ENCODE data around the gene DST.

Gene DST

GRCh38 chr6:56535626-56536025 is 107.1 kb downstream of the DST start:
- no peak for DNase-seq (ENCODE audit: low spot score)

DNA sequence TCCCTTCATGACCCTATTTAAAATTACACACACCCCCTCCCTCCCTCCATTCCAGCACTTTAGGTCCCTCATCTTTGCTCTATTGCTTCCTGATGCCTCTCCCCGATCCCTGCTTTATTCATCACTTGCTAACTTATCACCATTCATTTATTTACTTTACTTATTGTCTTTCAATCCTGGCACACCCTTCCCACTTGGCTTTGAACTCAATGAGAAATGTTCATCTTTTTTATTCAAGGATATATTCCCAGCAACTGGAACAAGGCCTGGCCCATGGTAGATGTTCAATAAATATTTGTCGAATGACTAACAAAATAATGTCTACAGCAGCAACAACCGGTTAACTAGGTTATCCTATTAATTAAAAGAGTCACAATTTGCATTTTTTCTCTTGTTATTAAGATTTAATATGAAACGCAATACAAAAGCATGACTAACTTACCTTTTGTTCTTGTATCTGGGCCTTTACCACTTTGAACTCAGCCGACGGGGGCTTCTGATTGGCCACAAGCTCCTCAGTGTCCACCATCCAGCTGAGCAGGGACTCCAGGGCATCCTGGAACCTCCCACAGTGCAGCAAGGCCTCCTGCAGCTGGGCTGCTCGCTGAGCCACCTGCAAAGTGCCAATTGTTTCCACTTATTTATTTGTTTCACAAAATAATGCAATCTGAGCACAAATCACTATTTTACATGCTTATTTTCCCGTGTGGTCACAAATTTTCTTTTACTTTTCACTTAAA is 107.8 kb downstream of the DST start:
- peak; percentile 50 for DNase-seq (ENCODE audit: low spot score)

GRCh38 chr6:56532766-56533551 is 109.7 kb downstream of the DST start:
- DNase-seq (ENCODE audit: low spot score), result no peak

- no peak for DNase-seq (ENCODE audit: low spot score)
Observed at GRCh38 chr6:56531839-56532595, 110.7 kb downstream of the DST start.

DNA sequence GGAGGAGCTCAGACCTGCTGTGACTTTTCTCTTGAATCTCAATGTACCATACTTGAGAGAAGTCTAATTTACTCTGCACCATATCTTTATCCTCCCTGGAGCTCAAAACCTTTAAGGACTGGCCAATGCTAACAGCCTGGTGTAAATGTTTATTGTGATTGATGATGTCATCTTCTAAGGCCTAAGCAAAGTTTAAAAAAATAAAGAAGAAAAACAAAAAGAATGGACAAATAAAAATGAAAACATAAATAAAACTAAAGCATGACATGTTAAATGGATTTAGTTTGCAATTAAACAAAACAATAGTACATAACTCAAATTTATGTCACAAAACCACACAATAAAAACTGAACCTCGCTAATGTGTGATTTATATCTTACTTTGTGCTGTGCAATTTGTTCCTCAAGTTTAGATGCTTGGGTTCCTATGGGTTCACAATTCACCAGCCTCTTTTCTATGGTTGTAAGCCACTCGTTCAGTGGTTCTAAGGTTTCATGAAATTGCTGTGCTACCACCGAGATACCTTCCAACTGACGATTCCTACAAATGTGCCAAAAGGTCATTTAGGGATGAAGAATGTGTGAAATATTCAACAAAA is 113.0 kb downstream of the DST start:
- DNase-seq (ENCODE audit: low spot score), result no peak

- no peak for DNase-seq (ENCODE audit: low spot score)
Observed at GRCh38 chr6:56528412-56528841, 114.3 kb downstream of the DST start.

- DNase-seq (ENCODE audit: low spot score), result no peak
Observed at GRCh38 chr6:56527934-56528333, 114.8 kb downstream of the DST start.

GRCh38 chr6:56526860-56527544 is 115.7 kb downstream of the DST start:
- DNase-seq (ENCODE audit: low spot score), result no peak

DNA sequence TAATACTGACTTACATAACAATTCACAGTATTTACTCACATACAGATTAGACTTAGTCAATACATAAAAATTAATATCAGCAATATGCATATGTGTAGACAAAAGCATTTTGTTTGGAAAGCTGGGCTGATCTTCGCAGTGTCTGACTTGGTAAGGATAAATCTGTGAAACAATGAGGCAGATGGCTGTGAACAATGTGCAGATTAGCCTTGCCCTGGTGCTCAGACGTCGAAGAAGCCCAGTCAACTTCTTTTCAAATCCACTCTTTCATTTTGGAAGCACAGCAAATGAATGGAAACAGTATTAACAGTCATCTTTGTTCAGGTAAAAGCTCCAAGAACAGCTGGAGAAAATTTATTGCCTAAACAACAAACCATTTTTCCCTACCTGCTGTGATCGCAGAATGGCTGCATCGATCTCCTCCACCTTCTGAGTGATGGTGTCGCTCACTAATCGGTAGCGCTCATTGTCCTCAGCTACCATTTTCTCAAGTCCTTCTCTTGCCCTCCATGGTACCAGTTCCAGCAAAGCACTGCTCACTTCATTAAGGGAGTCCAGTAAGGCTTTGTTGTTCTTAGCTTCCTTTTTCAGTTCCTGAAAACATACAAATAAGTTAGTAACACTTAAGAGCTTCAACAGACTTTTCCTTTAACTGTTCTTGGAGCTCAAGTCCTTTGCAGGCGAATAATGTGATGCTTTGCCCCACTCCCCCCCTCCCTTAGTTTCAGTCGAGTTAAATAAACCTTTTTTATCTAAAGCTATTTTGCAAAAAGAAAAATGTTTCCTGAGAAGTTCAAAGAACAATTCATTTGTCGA is 116.5 kb downstream of the DST start:
- no peak for DNase-seq (ENCODE audit: low spot score)

DNA sequence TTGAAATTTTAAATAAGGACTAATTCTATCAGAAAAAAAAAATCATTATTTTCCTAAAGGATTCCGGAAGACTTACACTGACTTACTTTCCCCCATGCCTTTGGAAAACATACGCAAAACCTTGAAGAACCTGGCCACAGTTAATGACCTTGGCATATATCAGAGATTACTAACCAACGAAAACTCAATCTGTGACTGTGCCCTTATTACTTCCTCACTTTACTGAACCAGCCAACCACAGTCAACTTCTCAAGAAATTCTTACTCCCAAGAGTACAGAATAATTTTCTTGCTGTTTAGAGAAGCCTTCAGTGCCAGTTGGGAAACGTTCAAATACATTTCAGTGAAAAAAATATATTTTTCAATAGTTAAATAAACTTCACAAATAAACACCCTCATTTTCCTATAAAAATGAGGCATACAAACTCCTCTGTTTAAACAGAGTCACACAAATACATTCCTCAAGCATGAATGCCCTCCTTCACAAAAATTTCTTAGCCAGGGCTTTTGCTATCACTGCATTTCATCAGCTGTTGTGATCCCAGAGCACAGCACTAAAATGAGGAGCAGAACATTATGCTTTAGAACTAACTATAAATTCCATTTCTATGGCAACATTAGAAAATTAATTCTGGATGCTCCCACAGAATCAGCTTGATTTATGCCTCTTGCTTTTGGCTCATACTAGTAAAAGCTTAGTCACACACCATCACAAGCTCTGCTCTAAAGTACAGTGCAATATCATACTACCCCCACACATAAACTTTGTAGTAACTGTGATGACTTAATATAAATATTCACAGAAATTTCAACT is 117.6 kb downstream of the DST start:
- DNase-seq (ENCODE audit: low spot score), result no peak

- DNase-seq (ENCODE audit: low spot score), result no peak
Observed at GRCh38 chr6:56522495-56523270, 120.0 kb downstream of the DST start.

- DNase-seq (ENCODE audit: low spot score), result no peak
Observed at GRCh38 chr6:56521976-56522375, 120.7 kb downstream of the DST start.

DNA sequence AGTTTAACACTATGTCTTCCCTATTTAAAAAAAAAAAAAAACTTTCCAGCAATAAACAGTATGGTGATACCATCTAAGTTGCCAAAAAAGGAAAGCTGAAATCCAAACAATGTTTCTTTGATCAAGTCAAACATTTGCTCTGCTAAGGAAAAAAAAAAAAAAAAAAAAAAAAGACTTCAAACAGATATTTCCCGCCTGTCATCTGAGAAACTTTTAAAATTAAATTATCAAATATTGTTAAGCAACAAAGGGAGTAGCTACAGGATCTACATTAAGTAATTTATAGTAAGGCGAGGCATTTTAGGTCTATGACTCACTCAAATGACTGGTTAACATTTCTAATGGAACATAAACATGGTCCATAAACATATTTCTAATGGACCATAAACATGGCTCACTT is 121.2 kb downstream of the DST start:
- DNase-seq (ENCODE audit: low spot score), result no peak

DNA sequence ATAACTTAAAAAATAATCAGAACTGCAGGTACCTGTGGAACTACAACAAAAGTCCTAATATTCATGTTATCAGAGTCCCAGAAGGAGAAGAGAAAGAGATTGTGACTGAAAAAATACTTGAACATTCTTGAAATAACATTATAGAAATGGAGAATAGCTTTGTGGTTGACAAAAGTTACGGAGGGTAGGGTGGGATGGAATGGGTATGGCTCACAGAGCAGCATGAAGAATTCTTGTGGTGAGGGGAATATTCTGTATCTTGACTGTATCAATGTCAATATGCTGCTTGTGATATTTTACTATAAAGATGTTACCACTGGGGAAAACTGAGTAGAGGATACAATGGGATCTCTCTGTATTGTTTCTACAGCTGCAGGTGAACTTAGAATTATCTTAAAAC is 122.5 kb downstream of the DST start:
- DNase-seq (ENCODE audit: low spot score), result no peak

- no peak for DNase-seq (ENCODE audit: low spot score)
Observed at GRCh38 chr6:56518995-56519767, 123.5 kb downstream of the DST start.

DNA sequence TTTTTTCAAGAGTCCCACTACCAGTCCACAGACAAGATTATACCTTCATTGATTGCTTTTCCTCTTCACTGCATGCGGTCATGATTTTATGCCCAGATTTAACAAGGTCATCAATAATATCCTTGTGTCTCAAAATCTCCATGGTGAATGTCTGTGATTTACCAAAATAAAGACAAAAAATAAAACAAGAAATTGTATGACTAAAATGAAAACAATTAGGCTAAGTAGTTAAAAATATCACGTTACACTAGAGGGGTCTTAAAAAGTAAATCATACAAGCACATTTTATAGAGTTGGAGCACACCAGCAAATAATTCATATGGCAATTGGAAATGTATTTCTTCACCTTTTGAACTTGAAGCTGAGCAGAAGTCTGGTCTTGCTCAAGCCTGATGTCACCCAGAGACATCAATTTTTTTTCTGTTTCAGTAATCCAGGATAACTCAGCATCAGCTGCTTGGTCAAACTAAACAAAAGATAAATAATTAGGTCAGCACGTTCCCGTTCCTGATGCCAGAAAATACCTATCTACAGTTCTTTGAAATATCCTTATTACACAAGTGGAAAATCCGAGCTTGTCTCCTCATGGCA is 125.4 kb downstream of the DST start:
- no peak for DNase-seq (ENCODE audit: low spot score)

GRCh38 chr6:56516003-56516402 is 126.7 kb downstream of the DST start:
- no peak for DNase-seq (ENCODE audit: low spot score)
